Suprapubic skin (tissue), 4 donors: ENCODE data around the gene TMEM138. TPM values are rescaled to one million over a fixed set of nuclear protein-coding genes. Genes with fewer than 3 reads are reported as not detected.

Experiments
- DNase-seq, 2 donors: peaks; one replicate each; pipeline ENCODE4 v3.0.0-alpha.2; 2019; ENCODE audit warnings: low spot score in 2 of 2
- H3K27ac ChIP-seq: fragments of 200-600 bp; sonication (generic); one replicate; pipeline ENCODE4 v1.5.1; 2019
- H3K27me3 ChIP-seq: fragments of 200-600 bp; sonication (generic); one replicate; pipeline ENCODE4 v1.5.1; 2019
- H3K36me3 ChIP-seq: fragments of 200-600 bp; sonication (generic); one replicate; pipeline ENCODE4 v1.5.1; 2019
- H3K4me1 ChIP-seq: fragments of 200-600 bp; sonication (generic); one replicate; pipeline ENCODE4 v1.5.1; 2019
- H3K4me3 ChIP-seq: fragments of 200-600 bp; sonication (generic); one replicate; pipeline ENCODE4 v1.5.1; 2019; ENCODE audit warnings: mild to moderate bottlenecking
- H3K9me3 ChIP-seq: fragments of 200-600 bp; sonication (generic); one replicate; pipeline ENCODE4 v1.5.1; 2019
- CTCF ChIP-seq, 2 donors: fragments of 200-600 bp in 1 of 2; fragments of 450-650 bp in 1 of 2; sonication (generic) in 1 of 2; IDR thresholded peaks; one replicate each; pipeline ENCODE4 v1.5.1; 2016 to 2019; ENCODE audit warnings: antibody characterized with exemption in 2 of 2, mild to moderate bottlenecking in 1 of 2, moderate library complexity in 1 of 2
- EP300 ChIP-seq: sonication (generic); formaldehyde crosslinking; IDR thresholded peaks from one replicate; pipeline ENCODE4 v1.6.1; 2017; ENCODE audit warnings: antibody characterized with exemption
- POLR2A ChIP-seq, 2 donors: fragments of 450-650 bp; IDR thresholded peaks; one replicate each; pipeline ENCODE4 v1.6.1; 2017; ENCODE audit warnings: antibody characterized with exemption in 2 of 2, mild to moderate bottlenecking in 2 of 2, moderate library complexity in 2 of 2
- POLR2AphosphoS5 ChIP-seq, 3 donors: sonication (generic); formaldehyde crosslinking; IDR thresholded peaks; one replicate each; pipeline ENCODE4 v1.6.1; 2017; ENCODE audit warnings: antibody characterized with exemption in 3 of 3
- WGBS: methylation state at CpG from one replicate; pipeline ENCODE4 v1.1.5; 2018; 5-methylcytosine and 5-hydroxymethylcytosine counted together
- total RNA-seq, 4 donors: library from RNA; depleted of rRNA; stranded (reverse); fragments of >200 nt; gene quantifications; one replicate each; pipeline ENCODE4 v1.1.0, GENCODE V29; 2016

Gene TMEM138
- total RNA-seq = 10 to 100 TPM; 22.3 to 43.5 (median 34.2) TPM

GRCh38 chr11:61361741-61362541 lies at the start of gene TMEM138, which contains the start of gene CYB561A3:
Gene TMEM138 (plus strand): TSS chr11:61362374. CDS start chr11:61364391, 2,017 bp downstream.
Gene CYB561A3 (minus strand): TSS chr11:61361882. CDS start chr11:61356713, 5,169 bp downstream.
- WGBS = 0% methylated on average over 27 of the region's 63 CpGs
- peak; percentile 94 to 96 for DNase-seq
- Histone ChIP-seq H3K9me3 (no peaks in the 10 kb centered on the region), H3K4me3 (peak within 1 kb of the TSS; percentile 68), H3K36me3 (peaks cover 28% of the 10 kb centered on the region), H3K27me3 (no peaks in the 10 kb centered on the region), H3K27ac (peak within 1 kb of the TSS; percentile 98), H3K4me1 (peaks cover 46% of the 10 kb centered on the region)
- TF ChIP-seq CTCF (IDR thresholded peaks at IDR 0.05) (no peak), POLR2AphosphoS5 (IDR thresholded peaks at IDR 0.05) (peak in 2 of 3 donors; percentile 67 to 87), EP300 (no peak), POLR2A (IDR thresholded peaks at IDR 0.05) (peak; percentile 60 to 73)

- Histone ChIP-seq H3K36me3 (peaks cover 92% of the 10 kb centered on the region), H3K27ac (no peak overlapping the region), H3K4me3 (no peak overlapping the region), H3K9me3 (no peaks in the 10 kb centered on the region), H3K4me1 (no peaks in the 10 kb centered on the region), H3K27me3 (no peaks in the 10 kb centered on the region)
- DNase-seq = no peak
- TF ChIP-seq EP300 (no peak), POLR2A (IDR thresholded peaks at IDR 0.05) (no peak), POLR2AphosphoS5 (IDR thresholded peaks at IDR 0.05) (no peak), CTCF (IDR thresholded peaks at IDR 0.05) (no peak)
- WGBS = 55% methylated on average over 2 of the region's 2 CpGs
Observed at GRCh38 chr11:61315260-61315659, 46.9 kb upstream of the TMEM138 start.

GRCh38 chr11:61325649-61326414 lies 36.3 kb upstream of the TMEM138 start:
- no peak overlapping the region for H3K27ac ChIP-seq
- WGBS = 74% methylated on average over 2 of the region's 2 CpGs

GRCh38 chr11:61327669-61328071 lies 34.5 kb upstream of the TMEM138 start:
- peaks cover 56% of the 10 kb centered on the region for H3K4me1 ChIP-seq
- H3K36me3 ChIP-seq = peaks cover 62% of the 10 kb centered on the region

More at GRCh38 chr11:61325649-61326414, 36.3 kb upstream of the TMEM138 start:
- Histone ChIP-seq H3K9me3 (no peaks in the 10 kb centered on the region), H3K27me3 (no peaks in the 10 kb centered on the region), H3K4me1 (peaks cover 38% of the 10 kb centered on the region), H3K4me3 (no peak overlapping the region), H3K36me3 (peaks cover 79% of the 10 kb centered on the region)
- TF ChIP-seq POLR2A (IDR thresholded peaks at IDR 0.05) = no peak
- no peak for TF ChIP-seq EP300
- TF ChIP-seq CTCF (IDR thresholded peaks at IDR 0.05) = no peak
- TF ChIP-seq POLR2AphosphoS5 (IDR thresholded peaks at IDR 0.05) = no peak
- DNase-seq = no peak

More at GRCh38 chr11:61327669-61328071, 34.5 kb upstream of the TMEM138 start:
- Histone ChIP-seq H3K27ac (no peak overlapping the region), H3K4me3 (no peak overlapping the region), H3K9me3 (no peaks in the 10 kb centered on the region), H3K27me3 (no peaks in the 10 kb centered on the region)
- no peak for DNase-seq
- TF ChIP-seq EP300 = no peak
- no peak for TF ChIP-seq CTCF (IDR thresholded peaks at IDR 0.05)
